HL-60 (cell line): ENCODE measurements around the gene C1QTNF7.

ENCODE experiments used
- DNase-seq, 2 experiments: peaks; one replicate each; pipeline ENCODE4 v3.0.0-alpha.2; 2010 to 2020; ENCODE audit warnings: low read depth in 1 of 2, low spot score in 1 of 2
- H3K27ac ChIP-seq: fragments of 250-450 bp; sonication (Bioruptor Pico); replicated peaks from 2 replicates; pipeline ENCODE4 v1.5.1; 2020; ENCODE audit warnings: mild to moderate bottlenecking, moderate library complexity
- H3K27me3 ChIP-seq: fragments of 250-450 bp; sonication (Bioruptor Pico); 2 replicates; pipeline ENCODE4 v1.5.1; 2021; ENCODE audit warnings: mild to moderate bottlenecking, moderate library complexity; ENCODE audit not compliant: insufficient read depth, poor library complexity, severe bottlenecking
- H3K4me3 ChIP-seq: replicated peaks from 2 replicates; pipeline ENCODE4 v1.5.1; 2011; ENCODE audit warnings: mild to moderate bottlenecking, control low read depth, low read length; ENCODE audit not compliant: insufficient read depth
- CTCF ChIP-seq: IDR thresholded peaks from one replicate; pipeline ENCODE4 v1.5.1; 2011; ENCODE audit warnings: low read length, control low read depth, inconsistent platforms; ENCODE audit not compliant: insufficient read depth
- GABPA ChIP-seq: IDR thresholded peaks from 2 replicates; pipeline ENCODE4 v1.6.1; 2012; ENCODE audit warnings: low read depth
- POLR2AphosphoS5 ChIP-seq: IDR thresholded peaks from 2 replicates; pipeline ENCODE4 v1.6.1; 2012; ENCODE audit warnings: low read depth
- REST ChIP-seq: IDR thresholded peaks from 2 replicates; pipeline ENCODE4 v1.6.1; 2012; ENCODE audit warnings: low read depth; ENCODE audit not compliant: insufficient replicate concordance
- SPI1 ChIP-seq: IDR thresholded peaks from 2 replicates; pipeline ENCODE4 v1.6.1; 2012; ENCODE audit warnings: low read depth, mild to moderate bottlenecking, borderline replicate concordance

C1QTNF7 gene

DNA sequence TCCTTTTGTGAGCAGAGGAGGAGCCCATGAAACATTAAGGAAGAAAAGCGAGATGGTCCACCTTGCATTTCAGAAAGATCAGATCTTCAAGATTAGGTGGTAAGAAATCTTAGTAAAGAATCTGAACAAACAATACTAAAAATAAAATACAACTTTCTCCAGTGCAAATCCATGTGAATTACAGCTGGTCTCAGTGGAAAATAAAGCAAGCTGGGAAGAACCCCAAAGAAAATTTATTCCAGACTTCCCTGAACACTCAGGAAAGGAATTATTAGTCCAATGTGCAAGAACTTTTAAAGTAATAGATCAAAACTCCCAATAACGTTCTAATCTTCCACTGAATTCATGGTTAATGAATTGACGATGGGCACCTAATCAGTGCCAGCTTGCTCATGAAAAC is 37.3 kb upstream of the C1QTNF7 start:
- TF ChIP-seq SPI1 (no peak), CTCF (no peak), GABPA (no peak), POLR2AphosphoS5 (no peak), REST (no peak)

GRCh38 chr4:15392053-15392805 is 35.6 kb upstream of the C1QTNF7 start:
- H3K4me3 ChIP-seq: no peak overlapping the region

More for the DNA sequence above, 37.3 kb upstream of the C1QTNF7 start:
- H3K4me3 ChIP-seq: no peak overlapping the region
- H3K27ac ChIP-seq: no peak overlapping the region
- no peaks in the 10 kb centered on the region for H3K27me3 ChIP-seq
- DNase-seq: no peak

More at GRCh38 chr4:15392053-15392805, 35.6 kb upstream of the C1QTNF7 start:
- DNase-seq: no peak
- Histone ChIP-seq H3K27me3 (no peaks in the 10 kb centered on the region), H3K27ac (no peak overlapping the region)
- no peak for TF ChIP-seq SPI1
- no peak for TF ChIP-seq GABPA
- no peak for TF ChIP-seq REST
- TF ChIP-seq CTCF: no peak
- TF ChIP-seq POLR2AphosphoS5: no peak
